GM19438 (cell line): Measurements from ENCODE around the gene GATA5.

Experiments used
- ATAC-seq: cut with Tn5 transposase; IDR thresholded peaks from one replicate; pipeline ENCODE4 v1.9.1; 2021; ENCODE audit warnings: low read depth; ENCODE audit not compliant: unreplicated experiment

GATA5 gene

DNA sequence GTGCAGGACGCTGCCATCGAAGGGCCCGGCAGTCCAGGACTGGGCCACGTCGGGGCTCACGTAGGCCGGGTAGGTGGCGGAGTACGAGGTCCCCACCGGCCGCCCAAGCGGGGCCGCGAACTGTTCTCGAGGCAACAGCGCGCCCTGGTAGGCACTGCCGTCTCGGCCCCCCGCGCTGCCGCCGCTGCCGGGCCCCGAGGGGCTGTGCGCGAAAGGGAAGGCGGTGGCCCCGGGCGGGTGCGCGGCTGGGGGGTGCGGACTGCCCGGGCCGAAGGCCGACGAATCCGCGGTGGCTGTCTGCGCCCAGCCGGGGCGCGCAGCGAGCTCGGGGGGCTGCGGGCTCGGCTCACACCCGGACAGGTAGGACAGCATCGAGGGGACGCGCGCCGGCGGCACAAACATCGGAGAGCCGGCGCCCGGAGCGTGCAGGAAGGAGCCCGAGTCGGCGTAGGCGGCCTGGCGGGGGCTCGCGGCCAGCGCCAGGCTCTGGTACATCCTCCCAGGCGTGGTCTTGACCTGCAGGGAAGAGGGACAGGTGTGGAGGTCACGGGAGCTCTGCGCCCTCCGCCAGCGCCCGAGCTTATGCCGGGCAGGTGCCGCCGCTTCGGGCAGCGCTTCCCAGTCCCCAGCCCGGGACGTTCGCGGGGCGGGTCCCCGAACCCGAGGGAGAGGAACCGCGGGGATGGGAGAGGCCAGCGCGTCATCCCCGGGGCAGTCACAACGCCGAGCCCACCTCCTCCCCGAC is 596 bp downstream of the GATA5 start:
- ATAC-seq, result no peak

DNA sequence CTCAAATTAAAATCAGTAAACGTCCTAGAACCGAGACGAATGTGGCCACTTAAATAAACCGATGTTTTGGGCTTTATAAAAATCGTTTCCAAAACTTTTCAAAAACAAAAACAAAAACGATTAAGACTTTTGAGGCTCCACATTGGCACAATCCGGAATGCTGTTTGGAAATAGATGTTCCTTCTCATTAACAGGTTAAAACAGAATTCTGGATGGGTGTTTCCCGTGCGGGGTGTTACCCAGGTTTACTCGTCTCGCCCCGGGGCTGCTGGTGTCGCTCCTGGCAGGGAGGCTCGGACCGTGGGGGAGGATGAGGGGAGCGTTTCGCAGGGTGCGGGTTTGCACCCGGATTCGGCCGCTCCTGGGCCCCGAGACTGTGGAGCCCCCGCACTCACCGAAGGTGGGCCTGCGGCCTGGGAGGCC is 1.2 kb downstream of the GATA5 start:
- no peak for ATAC-seq

DNA sequence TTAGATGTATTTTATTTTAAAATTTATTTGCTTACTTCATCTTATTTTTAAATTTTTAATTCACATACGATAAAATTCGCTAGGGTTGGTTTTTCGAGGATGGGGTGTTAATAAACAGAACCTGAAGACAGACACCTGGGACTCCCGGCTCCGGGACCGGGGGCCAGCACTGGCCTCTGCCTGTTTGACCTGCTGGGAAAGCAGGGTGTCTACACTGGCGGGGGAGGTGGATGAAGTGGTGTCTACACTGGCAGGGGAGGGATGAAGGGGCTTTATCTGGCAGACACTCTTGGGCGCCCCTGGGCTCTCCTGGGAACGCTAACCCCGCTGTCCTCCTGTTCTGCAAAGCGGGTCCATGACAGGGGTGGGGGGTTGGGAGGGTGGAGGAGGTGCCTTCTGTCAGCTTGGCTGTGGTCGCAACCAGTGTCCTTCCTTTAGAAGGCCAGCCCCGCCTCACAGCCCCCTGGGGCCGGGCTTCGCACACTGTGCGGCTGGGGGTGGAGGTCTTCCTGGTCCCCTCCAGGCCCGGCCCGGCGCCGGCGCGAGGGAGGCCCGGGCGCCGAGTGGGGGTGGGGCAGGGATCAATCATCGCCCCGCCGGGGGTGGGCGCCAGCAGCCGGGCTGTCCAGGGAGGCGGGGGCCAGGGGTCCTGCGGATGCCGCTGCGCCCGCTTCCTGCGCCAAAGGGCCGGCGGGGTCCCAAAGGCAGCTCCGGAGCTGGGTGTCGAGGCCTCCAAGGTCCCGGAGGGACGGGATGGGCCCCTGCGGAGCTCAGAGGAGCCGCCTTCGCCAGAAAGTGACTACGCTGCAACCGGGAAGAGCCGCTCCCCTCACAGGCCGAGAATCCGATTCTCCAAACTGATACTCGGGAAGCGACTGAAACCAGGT is 1.8 kb downstream of the GATA5 start:
- no peak for ATAC-seq

DNA sequence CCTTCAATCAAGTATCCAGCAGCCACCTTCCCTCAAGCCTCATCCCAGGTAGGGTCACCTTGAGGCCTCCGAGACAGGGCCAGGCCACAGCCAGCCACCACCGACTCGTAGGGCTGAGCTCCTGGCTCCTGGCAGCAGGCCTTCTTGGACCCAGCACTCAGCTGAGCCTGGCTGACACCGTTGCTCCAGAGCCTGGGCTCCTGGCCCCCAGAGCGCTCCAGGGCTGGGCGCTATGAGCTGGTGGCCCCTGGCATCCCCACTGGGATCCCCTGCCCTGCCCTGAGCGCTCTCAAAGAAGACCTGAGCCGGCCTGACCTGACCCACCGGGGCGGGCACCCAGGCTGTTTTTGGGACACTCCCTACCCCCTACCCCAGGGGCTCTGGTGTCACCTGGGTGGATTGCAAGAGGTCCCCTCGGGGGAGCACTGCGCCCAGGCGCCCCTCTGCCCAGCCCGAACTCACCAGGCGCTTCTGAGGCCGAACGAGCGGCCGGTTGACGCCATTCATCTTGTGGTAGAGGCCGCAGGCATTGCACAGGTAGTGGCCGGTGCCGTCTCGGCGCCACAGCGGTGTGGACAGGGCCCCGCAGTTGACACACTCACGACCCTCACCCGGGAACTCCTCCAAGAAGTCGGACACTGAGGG is 2.7 kb downstream of the GATA5 start:
- ATAC-seq, result no peak

DNA sequence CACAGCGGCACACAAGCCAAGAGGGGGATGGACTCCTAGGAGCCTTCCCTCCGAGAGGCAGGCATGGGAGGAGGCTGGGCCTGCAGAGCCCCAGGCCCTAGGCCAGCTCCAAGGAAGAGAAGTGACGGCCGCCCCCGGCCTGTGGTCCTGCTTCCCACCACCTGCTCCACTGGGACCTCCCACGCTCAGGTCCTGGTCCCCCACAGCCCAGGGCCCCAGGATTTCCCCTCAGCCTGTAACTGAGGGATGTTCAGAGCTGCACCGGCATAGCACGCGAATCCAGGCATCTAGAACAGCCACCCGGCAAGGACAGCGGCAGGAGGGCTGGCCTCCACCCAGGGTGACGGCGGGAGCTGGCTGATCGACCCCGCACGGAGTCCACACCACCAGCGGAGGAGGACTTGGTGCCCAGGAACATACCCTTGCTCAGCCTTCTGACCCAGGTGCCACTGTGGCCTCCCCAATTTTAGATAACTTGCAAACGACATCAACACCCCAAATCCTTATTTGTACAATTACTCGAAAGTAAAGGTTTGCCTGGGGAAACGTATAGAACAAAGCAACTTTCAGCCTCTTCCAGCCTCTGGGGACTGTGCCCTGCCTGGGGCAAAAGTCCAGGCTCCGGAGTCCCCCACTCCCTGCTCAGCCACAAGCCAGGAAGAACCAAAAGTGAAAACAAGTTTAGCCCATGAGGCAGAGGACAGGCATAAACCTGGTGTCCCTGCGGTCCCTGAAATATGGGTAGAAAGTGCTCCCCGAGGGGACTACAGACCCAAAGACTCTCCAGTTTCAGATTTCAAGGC is 3.5 kb downstream of the GATA5 start:
- no peak for ATAC-seq

DNA sequence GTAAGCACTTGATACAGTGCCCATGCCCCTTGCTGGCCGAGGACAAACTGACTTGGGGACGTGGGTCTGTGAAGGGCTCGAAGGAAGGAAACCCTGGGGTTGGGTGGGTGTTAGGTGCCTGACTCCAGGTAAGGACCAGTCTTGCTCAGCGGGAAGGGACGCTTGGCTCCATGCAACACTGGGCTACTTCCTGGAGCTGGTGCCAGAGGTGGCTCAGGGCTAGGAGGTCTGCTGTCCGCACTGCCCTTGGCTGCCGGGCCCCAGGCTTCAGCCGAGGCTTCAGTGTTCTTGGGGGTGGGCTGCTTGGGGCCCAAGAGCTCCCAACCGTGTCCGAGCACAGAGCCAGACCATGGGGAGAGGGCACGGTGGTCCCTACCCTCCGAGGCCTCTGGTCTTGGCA is 5.3 kb downstream of the GATA5 start:
- ATAC-seq, result no peak

DNA sequence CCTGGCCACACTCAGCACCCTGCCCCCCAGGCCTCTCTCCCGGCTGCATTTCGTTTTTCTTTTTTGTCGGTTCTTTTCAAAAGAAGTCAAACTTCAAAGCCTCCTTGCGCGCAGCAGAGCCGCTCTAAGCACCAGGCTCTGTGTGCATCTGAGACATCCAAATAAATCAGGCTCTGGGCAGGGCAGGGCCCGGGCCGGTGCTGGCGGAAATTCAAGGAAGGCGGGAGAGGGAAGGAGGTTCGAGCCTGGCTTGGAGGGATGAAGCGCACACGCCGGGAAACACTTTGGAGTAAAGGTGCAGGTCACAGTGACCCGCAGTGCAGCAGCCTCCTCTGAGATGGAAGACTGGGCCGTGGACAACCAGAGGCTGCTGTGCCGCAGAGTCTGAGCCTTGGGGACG is 5.8 kb downstream of the GATA5 start:
- ATAC-seq, result no peak

DNA sequence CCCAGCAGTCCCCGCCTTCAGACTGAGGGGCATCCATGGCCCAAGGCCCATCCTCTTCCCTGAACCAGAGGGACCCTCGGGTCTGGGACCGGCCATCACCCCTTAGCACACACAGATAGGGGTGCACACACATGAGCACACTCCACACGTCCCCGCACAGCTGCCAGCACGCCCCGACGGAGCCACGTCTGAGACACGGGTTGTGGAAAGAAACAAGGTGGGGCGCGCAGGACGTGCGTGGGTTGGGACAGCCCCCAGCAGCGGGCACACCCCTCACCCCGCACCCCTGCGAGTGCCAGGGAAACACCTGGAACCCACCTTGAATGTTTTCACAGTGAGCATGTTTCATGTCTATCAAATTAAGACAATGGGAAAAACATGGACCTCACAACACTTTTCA is 6.4 kb downstream of the GATA5 start:
- ATAC-seq, result no peak

DNA sequence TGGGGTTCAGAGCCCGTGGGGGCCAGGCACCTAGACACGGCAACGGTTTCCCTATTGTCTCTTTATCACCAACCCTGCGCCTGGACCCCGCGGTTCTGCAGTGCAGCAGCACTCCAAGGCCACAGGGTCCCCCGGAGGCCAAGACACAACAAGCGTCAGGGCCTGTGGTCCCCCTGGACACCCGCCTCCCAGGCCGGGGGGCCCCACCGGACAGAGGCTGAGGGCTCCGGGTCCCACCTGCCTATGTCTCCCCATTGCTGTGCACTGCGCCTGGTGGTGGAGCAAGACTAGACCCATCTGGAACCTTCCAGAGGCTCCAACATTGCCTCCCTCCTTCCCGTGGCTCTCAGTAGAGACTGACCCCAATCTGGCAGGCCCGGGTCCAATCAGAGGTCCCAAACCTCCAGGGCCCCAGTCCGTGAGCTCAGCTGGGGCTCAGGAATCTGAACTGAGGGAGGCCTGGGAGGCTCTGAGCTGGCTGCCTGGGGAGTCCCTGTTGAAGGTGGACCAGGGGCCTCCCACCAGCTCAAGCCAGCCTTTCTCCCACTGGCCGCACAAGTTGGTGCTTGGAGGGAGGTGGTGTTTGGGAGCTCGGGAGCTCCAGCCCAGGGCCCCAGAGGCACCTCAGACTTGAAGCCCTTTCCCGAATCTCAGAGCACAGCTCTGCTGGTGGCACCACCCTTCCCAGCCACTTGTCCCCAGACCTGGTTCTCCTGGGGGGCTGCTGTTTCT is 8.8 kb downstream of the GATA5 start:
- no peak for ATAC-seq

DNA sequence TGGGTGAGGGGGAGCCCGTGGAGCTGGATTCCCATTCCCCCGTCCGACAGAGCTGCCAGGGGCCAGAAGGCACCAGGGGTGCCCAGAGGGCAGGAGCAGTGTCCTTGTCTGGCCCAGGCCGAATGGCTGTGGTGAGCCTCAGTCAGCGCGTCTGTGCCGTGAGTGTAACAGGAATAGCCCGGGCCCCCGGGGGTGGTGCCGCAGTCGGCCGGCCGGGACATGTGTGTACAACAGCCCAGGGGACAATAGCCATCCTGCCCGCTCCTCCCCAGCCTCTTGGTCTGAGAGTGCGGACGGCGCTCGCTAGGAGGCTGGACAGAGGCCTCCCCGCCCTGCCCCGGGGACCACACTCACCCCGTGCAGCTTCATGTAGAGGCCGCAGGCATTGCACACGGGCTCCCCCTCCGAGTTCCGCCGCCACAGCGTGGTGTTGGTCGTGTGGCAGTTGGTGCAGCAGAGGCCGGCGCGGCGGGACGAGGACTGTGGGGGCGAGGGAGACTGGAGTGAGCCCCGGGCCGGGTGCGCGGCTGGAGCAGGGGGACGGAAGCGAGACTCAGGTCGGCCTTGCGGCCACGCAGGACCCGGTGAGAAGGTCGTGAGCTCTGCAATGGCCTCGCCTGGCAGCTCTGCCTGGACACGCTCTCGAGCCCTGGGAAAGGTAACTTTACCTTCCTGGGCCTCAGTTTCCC is 9.6 kb downstream of the GATA5 start:
- ATAC-seq, result no peak

DNA sequence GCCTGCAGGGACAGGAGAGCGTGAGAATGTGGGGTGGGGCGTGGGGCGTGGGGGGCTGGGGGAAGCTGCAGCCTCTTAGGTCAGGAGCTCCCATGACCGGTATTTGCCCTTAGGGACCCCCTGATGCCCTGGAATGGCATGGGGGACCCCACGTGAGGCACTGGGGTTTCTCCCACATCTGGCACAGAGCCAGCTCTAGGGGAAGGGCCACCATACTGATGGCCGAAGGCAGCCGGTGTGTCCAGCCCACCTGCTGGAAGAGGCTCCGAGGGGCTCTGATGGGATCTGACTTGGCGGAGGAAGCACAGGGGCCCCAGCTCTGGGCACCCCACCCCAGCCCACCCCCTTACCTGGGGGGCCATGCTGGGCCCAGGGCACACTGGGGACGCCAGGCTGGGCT is 10.8 kb downstream of the GATA5 start:
- ATAC-seq, result no peak

DNA sequence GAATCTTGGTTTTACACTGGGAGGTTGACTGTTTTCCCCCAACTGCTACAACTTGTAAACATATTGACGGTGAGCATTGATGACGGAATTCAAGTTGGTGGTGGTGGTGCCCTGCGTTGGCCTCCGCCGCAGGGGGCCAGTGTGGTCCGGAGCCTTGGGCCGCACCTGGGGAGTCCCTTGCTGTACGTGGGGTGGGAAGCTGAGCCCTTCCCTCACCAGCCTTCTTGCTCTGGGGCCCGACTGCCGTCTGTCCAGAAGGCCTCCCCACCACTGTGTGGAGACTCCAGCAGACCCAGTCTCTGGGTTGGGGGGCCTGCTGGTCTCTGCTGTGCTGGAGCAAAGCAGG is 11.4 kb downstream of the GATA5 start:
- ATAC-seq, result no peak

DNA sequence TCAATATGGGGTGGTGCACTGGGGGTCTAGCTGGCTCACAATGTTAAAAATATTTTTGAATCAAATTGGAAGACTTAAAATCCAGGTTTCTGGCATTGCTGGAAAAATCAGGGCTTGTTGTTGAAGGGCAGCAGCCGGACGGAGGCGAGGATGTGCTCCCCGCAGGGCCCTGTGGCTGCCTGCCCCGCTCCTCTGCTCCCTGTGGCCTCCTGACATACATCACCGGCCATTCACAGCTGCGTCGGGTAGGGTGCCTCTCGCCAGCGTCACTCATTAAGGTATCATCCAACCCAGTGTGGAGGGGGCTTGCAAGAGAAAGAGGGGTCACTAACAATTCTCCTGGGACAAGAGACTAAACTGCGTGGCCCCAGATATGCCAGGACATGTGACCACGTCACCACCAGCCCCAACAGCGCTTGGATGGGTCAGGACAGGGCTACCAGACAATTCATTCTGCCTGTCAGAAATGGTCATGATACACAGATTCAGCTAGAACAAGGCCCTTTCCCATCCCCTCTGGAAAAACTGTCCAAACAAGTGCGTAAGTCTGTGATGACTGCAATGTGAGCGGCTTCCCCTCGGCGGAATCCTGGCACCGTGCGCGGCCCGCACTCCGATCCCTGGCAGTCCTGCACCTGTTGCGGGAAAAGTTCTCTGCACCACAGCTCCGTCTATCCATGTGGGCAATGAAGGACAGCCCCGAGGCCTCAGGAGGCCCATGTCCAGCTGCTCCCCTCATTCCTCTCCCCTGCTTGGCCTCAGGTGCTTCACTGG is 12.0 kb downstream of the GATA5 start:
- no peak for ATAC-seq

DNA sequence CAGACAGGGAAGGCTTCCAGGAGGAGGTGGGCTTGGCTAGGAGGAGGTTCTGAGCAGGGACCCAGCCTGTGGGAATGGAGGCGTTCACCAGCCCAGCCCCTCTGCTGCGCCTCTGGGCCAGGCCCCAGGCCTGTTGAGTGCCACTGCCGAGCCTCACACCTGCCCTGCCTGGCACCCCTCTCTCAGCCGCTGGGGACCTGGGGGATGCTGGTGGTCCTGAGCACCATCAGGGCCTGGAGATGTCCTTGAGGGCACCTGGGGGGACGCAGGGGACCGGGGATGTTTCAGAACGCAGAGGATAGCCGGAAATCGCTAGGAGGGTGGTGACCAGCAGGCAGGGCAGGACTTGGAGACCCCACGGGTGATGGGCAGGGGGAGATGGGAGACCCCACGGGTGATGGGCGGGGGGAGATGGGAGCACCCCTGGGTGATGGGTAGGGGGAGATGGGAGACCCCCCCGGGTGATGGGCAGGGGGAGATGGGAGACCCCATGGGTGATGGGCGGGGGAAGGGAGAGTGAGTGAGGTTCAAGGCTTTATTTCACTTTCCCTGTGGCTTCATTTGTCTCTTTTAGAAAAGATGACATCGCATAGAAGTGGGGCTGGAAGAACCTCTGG is 12.7 kb downstream of the GATA5 start:
- no peak for ATAC-seq

DNA sequence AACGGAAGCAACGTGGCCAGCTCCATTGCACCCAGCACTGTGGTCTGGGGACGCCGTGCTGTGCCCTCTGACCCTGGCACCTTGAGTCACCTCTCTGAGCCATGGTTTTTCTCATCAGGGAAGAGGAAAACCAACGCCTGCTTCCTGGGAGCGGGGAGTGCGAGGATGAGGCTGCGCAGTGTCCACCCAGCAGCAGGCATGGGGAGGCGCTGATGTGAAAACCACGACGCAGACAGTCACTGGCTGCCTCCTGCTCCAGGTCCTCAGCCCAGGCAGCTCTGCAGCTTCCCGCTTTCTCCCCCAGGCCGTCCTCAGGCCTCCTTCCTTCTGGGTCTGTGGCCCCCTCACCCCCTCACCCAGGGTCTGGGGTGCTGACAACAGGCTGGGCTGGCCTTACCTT is 14.0 kb downstream of the GATA5 start:
- no peak for ATAC-seq

DNA sequence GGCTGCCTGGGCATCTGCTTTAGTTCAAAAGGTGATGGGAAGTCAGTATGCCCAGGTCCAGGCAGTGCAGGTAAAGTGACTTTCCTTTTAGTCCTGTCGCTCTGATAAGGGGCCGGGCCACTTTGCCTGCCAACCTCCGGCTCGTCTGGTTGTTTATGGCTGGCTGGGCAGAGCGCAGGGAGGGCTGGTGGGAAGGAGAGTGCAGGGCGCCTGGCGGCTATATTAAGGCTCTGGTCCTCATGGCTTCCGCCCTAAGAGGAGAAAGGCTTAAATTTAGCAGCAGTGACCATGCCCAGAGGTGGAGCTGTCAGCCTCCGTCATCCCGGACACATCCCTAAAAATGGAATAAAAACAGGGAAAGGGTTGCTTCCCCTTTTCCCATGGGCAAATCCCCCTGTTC is 14.6 kb downstream of the GATA5 start:
- no peak for ATAC-seq

DNA sequence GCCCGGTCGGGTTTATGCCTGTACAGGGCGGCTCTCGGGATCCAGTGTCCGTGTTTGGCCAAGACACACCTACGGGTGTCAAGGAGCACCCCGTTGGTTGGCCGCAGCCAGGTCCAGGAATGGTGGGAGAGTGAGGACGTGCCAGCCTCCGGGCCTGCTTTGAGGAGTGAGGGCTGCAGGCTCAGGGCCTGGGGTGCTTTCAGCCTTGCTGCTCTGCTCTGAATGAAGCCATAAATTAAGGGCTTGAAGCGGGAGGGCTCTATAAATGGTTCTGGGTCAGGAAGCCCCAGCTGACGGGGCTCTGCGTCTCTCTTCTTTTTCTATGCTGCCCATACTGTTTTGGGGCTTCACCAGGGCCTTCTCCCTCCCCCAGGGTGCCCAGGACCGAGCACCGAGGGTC is 15.1 kb downstream of the GATA5 start:
- no peak for ATAC-seq

DNA sequence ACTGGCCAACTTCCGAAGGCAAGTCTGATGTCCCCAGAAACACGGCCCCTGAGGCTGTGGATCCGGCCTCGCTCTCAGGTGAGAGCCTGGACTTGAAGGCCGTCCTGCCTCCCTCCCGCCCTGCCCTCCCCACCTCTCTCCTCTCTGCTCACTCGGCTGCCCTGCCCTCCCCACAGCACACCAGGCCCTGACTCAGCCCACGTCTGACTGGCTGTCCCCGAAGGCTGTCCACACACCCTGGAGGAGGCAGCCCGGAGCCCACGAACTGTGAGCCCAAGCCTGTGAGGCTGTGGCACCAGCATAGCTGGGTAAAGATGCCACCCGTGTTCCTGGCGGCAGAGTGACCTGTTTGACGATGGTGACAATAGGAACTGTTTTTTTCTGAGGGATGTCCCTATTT is 16.3 kb downstream of the GATA5 start:
- ATAC-seq, result no peak
